ENCODE data around the gene ITPR2. TPM values are rescaled to one million over a fixed set of nuclear protein-coding genes. Genes with fewer than 3 reads are reported as not detected.

ITPR2 gene
- total RNA-seq, 1 experiment from 2014 or later: 41.6 TPM

- Histone ChIP-seq H3K9me3 (no peaks in the 10 kb centered on the region), H3K4me3 (ENCODE audit: low read depth, low read length) (no peak overlapping the region), H3K36me3 (ENCODE audit: control insufficient read depth, insufficient read depth, low read length) (no peaks in the 10 kb centered on the region; the same call in 1 of the 2 replicates), H3K4me1 (no peaks in the 10 kb centered on the region), H3K27me3 (replicated peaks; ENCODE audit: control insufficient read depth, insufficient read depth, low read length) (no peaks in the 10 kb centered on the region)
- ChIA-PET CTCF (interaction anchor here (0.6 kb wide), 1 partner anchor 387 kb away, joined by 3 read pairs; no protein-coding TSS in a partner anchor), POLR2A (no interaction called here)
- Mint-ChIP-seq H3K27me3 (ENCODE audit: insufficient read depth, unreplicated experiment) (no peaks in the 10 kb centered on the region), H3K9me3 (ENCODE audit: unreplicated experiment) (no peaks in the 10 kb centered on the region), H3K4me1 (ENCODE audit: low read depth, unreplicated experiment) (peaks cover 6% of the 10 kb centered on the region), H3K4me3 (ENCODE audit: unreplicated experiment) (no peak overlapping the region), H3K27ac (ENCODE audit: unreplicated experiment) (no peak overlapping the region), H3K36me3 (ENCODE audit: insufficient read depth, unreplicated experiment) (peaks cover 7% of the 10 kb centered on the region)
- intact Hi-C loops (cut with micrococcal nuclease; ENCODE audit: unreplicated experiment): no loop called here
- no peak for TF ChIP-seq CTCF (IDR thresholded peaks at IDR 0.05; ENCODE audit: insufficient read depth in 1 of 2, low read depth in 1 of 2, low read length in 1 of 2, severe bottlenecking in 1 of 2, unreplicated experiment in 1 of 2)
- DNase-seq: no peak
- BruUV-seq (replicated peaks): no TSS peak
Measured at GRCh38 chr12:26620907-26621306, 212.1 kb downstream of the ITPR2 start.

GRCh38 chr12:26617513-26617912 is 215.5 kb downstream of the ITPR2 start:
- no peaks in the 10 kb centered on the region for H3K9me3 Mint-ChIP-seq (ENCODE audit: unreplicated experiment)

DNA sequence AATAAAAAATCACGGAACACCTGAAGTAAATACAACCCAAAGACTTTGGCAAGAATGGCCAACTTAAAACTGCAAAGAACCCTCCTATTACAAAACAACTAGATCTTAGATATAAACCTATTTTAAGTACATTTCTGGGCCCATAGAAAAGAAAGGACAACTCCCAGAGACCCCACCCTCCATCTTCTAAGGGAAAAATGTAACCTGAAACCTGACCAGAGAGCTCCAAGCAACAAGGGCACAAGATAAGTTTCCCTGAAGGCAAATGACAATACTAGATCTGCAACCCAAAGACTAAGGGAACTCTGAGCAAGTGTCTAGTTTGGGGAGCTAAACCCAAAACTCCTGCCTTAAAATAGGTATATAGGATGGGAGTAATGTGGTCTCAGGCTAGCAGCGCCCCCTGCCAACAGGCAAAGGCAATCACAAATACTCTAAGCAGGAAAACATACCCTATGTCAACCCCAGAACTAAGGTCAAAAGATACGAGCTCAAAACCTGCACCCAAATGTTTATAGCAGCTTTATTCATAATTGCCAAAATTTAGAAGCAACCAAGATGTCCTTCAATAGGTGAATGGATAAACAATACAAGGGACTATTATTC is 218.9 kb downstream of the ITPR2 start:
- BruUV-seq (replicated peaks): no TSS peak
- CTCF ChIA-PET: interaction anchor here (0.6 to 1.3 kb wide), 13 partner anchors 15 to 495 kb away, joined by 3 to 6 read pairs (median 4); partner anchors contain the start of gene SSPN
- Histone ChIP-seq H3K36me3 (ENCODE audit: control insufficient read depth, insufficient read depth, low read length) (no peaks in the 10 kb centered on the region), H3K9me3 (no peaks in the 10 kb centered on the region), H3K27me3 (replicated peaks; ENCODE audit: control insufficient read depth, insufficient read depth, low read length) (no peaks in the 10 kb centered on the region), H3K4me3 (ENCODE audit: low read depth, low read length) (no peak overlapping the region), H3K4me1 (peaks cover 5% of the 10 kb centered on the region; the same call in 1 of the 2 replicates)
- POLR2A ChIA-PET: no interaction called here
- no peaks in the 10 kb centered on the region for H3K27me3 Mint-ChIP-seq (ENCODE audit: insufficient read depth, unreplicated experiment)
- peak; percentile 61 to 65 for TF ChIP-seq CTCF (IDR thresholded peaks at IDR 0.05; ENCODE audit: insufficient read depth in 1 of 2, low read depth in 1 of 2, low read length in 1 of 2, severe bottlenecking in 1 of 2, unreplicated experiment in 1 of 2)
- intact Hi-C loops (cut with micrococcal nuclease; ENCODE audit: unreplicated experiment): loop anchor here (1.0 to 2.0 kb wide), 2 partner anchors 180 to 517 kb away; no protein-coding TSS in a partner anchor
- H3K4me3 Mint-ChIP-seq (ENCODE audit: unreplicated experiment): no peak overlapping the region
- H3K36me3 Mint-ChIP-seq (ENCODE audit: insufficient read depth, unreplicated experiment): no peaks in the 10 kb centered on the region
- H3K9me3 Mint-ChIP-seq (ENCODE audit: unreplicated experiment): no peaks in the 10 kb centered on the region
- H3K27ac Mint-ChIP-seq (ENCODE audit: unreplicated experiment): peak overlapping the region; percentile 26
- peak in 1 of 2 experiments; percentile 50 for DNase-seq
- peaks cover 15% of the 10 kb centered on the region for H3K4me1 Mint-ChIP-seq (ENCODE audit: low read depth, unreplicated experiment)

More at GRCh38 chr12:26617513-26617912, 215.5 kb downstream of the ITPR2 start:
- TF ChIP-seq CTCF (IDR thresholded peaks at IDR 0.05; ENCODE audit: insufficient read depth in 1 of 2, low read depth in 1 of 2, low read length in 1 of 2, severe bottlenecking in 1 of 2, unreplicated experiment in 1 of 2): no peak
- no peak for DNase-seq
- no peaks in the 10 kb centered on the region for H3K27me3 Mint-ChIP-seq (ENCODE audit: insufficient read depth, unreplicated experiment)
- Histone ChIP-seq H3K27me3 (replicated peaks; ENCODE audit: control insufficient read depth, insufficient read depth, low read length) (no peaks in the 10 kb centered on the region), H3K4me3 (ENCODE audit: low read depth, low read length) (no peak overlapping the region), H3K4me1 (peaks cover 5% of the 10 kb centered on the region; the same call in 1 of the 2 replicates), H3K36me3 (ENCODE audit: control insufficient read depth, insufficient read depth, low read length) (no peaks in the 10 kb centered on the region; the same call in 1 of the 2 replicates), H3K9me3 (no peaks in the 10 kb centered on the region)
- intact Hi-C loops (cut with micrococcal nuclease; ENCODE audit: unreplicated experiment): no loop called here
- CTCF ChIA-PET: no interaction called here
- POLR2A ChIA-PET: interaction anchor here (0.6 kb wide), 1 partner anchor 294 kb away, joined by 6 read pairs; no protein-coding TSS in a partner anchor
- no TSS peak for BruUV-seq (replicated peaks)
- no peak overlapping the region for H3K27ac Mint-ChIP-seq (ENCODE audit: unreplicated experiment)
- H3K4me1 Mint-ChIP-seq (ENCODE audit: low read depth, unreplicated experiment): peaks cover 15% of the 10 kb centered on the region
- no peak overlapping the region for H3K4me3 Mint-ChIP-seq (ENCODE audit: unreplicated experiment)
- H3K36me3 Mint-ChIP-seq (ENCODE audit: insufficient read depth, unreplicated experiment): no peaks in the 10 kb centered on the region

Data from Caco-2 (cell line).